ENCODE data around the gene FAM76B.

Gene FAM76B

DNA sequence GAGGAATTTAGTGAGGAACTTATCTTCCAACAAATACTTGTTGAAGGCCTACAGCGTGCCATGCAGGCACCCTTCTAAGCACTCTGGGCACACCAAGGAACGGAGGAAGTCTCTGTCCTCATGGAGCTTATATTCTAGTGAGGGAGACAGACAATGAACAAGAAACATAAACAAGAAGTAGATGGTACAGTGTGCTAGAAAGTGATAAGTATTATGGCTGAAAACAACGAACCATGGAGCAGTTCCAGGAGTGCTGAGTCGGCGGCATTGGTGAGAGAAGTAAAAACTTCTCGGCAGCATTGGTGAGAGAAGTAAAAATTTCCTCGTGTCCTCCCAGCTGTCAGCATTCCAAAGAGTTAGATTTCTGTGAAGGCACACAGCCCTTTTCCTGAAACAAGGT lies 53.2 kb downstream of the FAM76B start:
- Histone ChIP-seq H3K79me2 (ENCODE audit: control insufficient read depth, insufficient read depth, low read length, poor library complexity) (no peaks in the 10 kb centered on the region), H2BK5ac (ENCODE audit: low read depth, low read length, poor library complexity) (no peak overlapping the region), H3K36me3 (ENCODE audit: control insufficient read depth in 1 of 2, insufficient read depth in 2 of 2, low read length in 2 of 2) (no peaks in the 10 kb centered on the region), H3K27me3 (ENCODE audit: insufficient read depth, low read length) (no peaks in the 10 kb centered on the region), H4K8ac (ENCODE audit: low read depth, low read length) (no peak overlapping the region), H4K91ac (ENCODE audit: low read depth, low read length) (no peak overlapping the region), H3K23ac (ENCODE audit: low read length) (no peak overlapping the region), H2BK12ac (ENCODE audit: low read length) (no peak overlapping the region), H3K9me3 (ENCODE audit: insufficient read depth, low read depth, low read length) (no peaks in the 10 kb centered on the region), H3K14ac (ENCODE audit: low read length) (no peak overlapping the region), H3K4me3 (ENCODE audit: low read depth, low read length) (no peak overlapping the region), H3K9ac (ENCODE audit: low read length) (no peak overlapping the region), H3K4ac (ENCODE audit: low read depth, low read length) (no peak overlapping the region), H3K4me1 (ENCODE audit: control insufficient read depth in 1 of 2, insufficient read depth in 2 of 2, low read length in 2 of 2) (no peaks in the 10 kb centered on the region), H3K4me2 (ENCODE audit: low read length) (no peak overlapping the region), H4K12ac (ENCODE audit: low read depth, low read length) (no peak overlapping the region), H3K27ac (ENCODE audit: low read depth, low read length) (no peak overlapping the region), H2AK5ac (ENCODE audit: low read length) (no peak overlapping the region), H2AFZ (ENCODE audit: insufficient read depth, low read length, poor library complexity) (no peak overlapping the region), H3K79me1 (ENCODE audit: low read length) (no peaks in the 10 kb centered on the region), H2BK120ac (ENCODE audit: insufficient read depth, low read length, poor library complexity) (no peak overlapping the region), H3K18ac (ENCODE audit: low read length) (no peak overlapping the region)
- WGBS (ENCODE audit: extremely low coverage, insufficient coverage, insufficient read length) = no CpG with 5 or more reads among the region's 7 CpGs
- DNase-seq = no peak

DNA sequence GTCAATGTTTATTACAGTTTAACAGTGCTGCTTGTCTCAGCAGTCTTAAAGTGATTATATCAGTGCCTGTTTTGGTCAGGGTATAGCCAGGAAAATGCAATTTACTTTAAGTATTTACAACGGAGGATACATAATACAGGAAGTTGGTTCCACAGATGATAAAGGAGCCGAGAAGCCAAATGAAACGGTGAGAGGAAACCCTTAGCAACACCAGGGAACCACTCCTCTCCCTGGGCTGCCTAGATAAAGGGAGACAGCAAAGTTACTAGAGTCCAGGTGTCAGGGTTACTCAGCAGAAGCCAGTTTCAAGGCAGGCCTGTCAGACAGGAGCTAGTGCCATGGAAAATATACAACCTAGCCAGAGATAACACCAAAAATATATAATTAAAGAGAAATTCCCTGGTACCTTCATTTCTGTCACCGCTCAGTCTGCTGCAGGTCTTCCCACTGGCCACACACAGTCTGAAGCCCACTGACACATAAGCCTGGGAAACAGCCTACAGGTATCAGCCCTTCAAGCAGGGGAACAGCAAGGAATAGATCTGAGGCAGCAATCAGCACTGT lies 55.5 kb downstream of the FAM76B start:
- H3K18ac ChIP-seq (ENCODE audit: low read length) = no peak overlapping the region
- no CpG with 5 or more reads among the region's 4 CpGs for WGBS (ENCODE audit: extremely low coverage, insufficient coverage, insufficient read length)

DNA sequence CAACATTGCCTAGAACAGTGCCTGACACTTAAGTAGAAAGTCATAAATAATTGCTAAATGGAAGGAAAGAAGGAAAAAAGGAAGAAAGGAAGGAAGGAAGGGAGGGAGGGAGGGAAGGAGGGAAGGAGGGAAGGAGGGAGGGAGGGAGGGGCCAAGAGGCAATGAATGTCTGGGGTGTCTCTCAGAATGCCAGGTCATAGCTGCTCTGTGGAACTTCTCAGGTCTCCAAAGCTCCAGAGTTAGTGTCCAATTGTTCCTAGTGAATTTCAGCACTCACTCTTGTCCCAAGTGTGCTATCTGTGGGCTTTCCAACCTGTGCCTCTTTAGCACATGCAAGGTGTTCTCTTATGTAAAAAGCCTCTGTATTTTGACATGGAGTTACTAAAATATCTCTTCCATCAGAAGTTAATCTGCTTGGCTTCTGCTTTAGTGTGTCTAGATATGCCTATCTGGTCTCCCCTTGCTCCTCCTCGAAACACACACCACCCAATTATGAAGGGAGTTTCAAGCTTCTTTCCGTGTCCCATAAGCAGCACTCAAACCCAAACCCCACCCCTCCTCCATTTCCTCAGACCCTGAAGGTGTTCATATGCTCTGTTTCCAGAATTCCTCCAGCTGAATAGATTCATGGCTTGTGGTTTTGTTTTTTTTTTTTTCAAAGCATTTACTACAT lies 56.5 kb downstream of the FAM76B start:
- Histone ChIP-seq H3K36me3 (ENCODE audit: control insufficient read depth in 1 of 2, insufficient read depth in 2 of 2, low read length in 2 of 2) (no peaks in the 10 kb centered on the region), H3K4me1 (ENCODE audit: control insufficient read depth in 1 of 2, insufficient read depth in 2 of 2, low read length in 2 of 2) (no peaks in the 10 kb centered on the region), H3K4me3 (ENCODE audit: low read depth, low read length) (no peak overlapping the region), H4K8ac (ENCODE audit: low read depth, low read length) (no peak overlapping the region), H3K23ac (ENCODE audit: low read length) (no peak overlapping the region), H3K4me2 (ENCODE audit: low read length) (no peak overlapping the region), H4K12ac (ENCODE audit: low read depth, low read length) (no peak overlapping the region), H4K91ac (ENCODE audit: low read depth, low read length) (no peak overlapping the region), H3K9me3 (ENCODE audit: insufficient read depth, low read depth, low read length) (no peaks in the 10 kb centered on the region), H2BK12ac (ENCODE audit: low read length) (no peak overlapping the region), H2BK120ac (ENCODE audit: insufficient read depth, low read length, poor library complexity) (no peak overlapping the region), H3K18ac (ENCODE audit: low read length) (no peak overlapping the region), H3K27me3 (ENCODE audit: insufficient read depth, low read length) (no peaks in the 10 kb centered on the region), H2BK5ac (ENCODE audit: low read depth, low read length, poor library complexity) (no peak overlapping the region), H3K27ac (ENCODE audit: low read depth, low read length) (no peak overlapping the region), H2AK5ac (ENCODE audit: low read length) (no peak overlapping the region), H3K14ac (ENCODE audit: low read length) (no peak overlapping the region), H3K9ac (ENCODE audit: low read length) (no peak overlapping the region), H3K79me1 (ENCODE audit: low read length) (no peaks in the 10 kb centered on the region), H2AFZ (ENCODE audit: insufficient read depth, low read length, poor library complexity) (no peak overlapping the region), H3K4ac (ENCODE audit: low read depth, low read length) (no peak overlapping the region), H3K79me2 (ENCODE audit: control insufficient read depth, insufficient read depth, low read length, poor library complexity) (no peaks in the 10 kb centered on the region)
- WGBS (ENCODE audit: extremely low coverage, insufficient coverage, insufficient read length) = no CpG with 5 or more reads among the region's 2 CpGs
- DNase-seq = no peak

More for the DNA sequence above, 55.5 kb downstream of the FAM76B start:
- Histone ChIP-seq H3K27me3 (ENCODE audit: insufficient read depth, low read length) (no peaks in the 10 kb centered on the region), H3K4me2 (ENCODE audit: low read length) (no peak overlapping the region), H3K27ac (ENCODE audit: low read depth, low read length) (no peak overlapping the region), H3K4ac (ENCODE audit: low read depth, low read length) (no peak overlapping the region), H4K8ac (ENCODE audit: low read depth, low read length) (no peak overlapping the region), H3K4me3 (ENCODE audit: low read depth, low read length) (no peak overlapping the region), H2BK12ac (ENCODE audit: low read length) (no peak overlapping the region), H4K12ac (ENCODE audit: low read depth, low read length) (no peak overlapping the region), H3K14ac (ENCODE audit: low read length) (no peak overlapping the region), H3K9me3 (ENCODE audit: insufficient read depth, low read depth, low read length) (no peaks in the 10 kb centered on the region), H2BK5ac (ENCODE audit: low read depth, low read length, poor library complexity) (no peak overlapping the region), H2BK120ac (ENCODE audit: insufficient read depth, low read length, poor library complexity) (no peak overlapping the region), H2AFZ (ENCODE audit: insufficient read depth, low read length, poor library complexity) (no peak overlapping the region), H2AK5ac (ENCODE audit: low read length) (no peak overlapping the region), H3K79me2 (ENCODE audit: control insufficient read depth, insufficient read depth, low read length, poor library complexity) (no peaks in the 10 kb centered on the region), H3K79me1 (ENCODE audit: low read length) (no peaks in the 10 kb centered on the region), H3K36me3 (ENCODE audit: control insufficient read depth in 1 of 2, insufficient read depth in 2 of 2, low read length in 2 of 2) (no peaks in the 10 kb centered on the region), H3K23ac (ENCODE audit: low read length) (no peak overlapping the region), H4K91ac (ENCODE audit: low read depth, low read length) (no peak overlapping the region), H3K9ac (ENCODE audit: low read length) (no peak overlapping the region), H3K4me1 (ENCODE audit: control insufficient read depth in 1 of 2, insufficient read depth in 2 of 2, low read length in 2 of 2) (no peaks in the 10 kb centered on the region)
- DNase-seq = no peak

GRCh38 chr11:95729462-95729861 lies 60.1 kb downstream of the FAM76B start:
- Histone ChIP-seq H3K9me3 (ENCODE audit: insufficient read depth, low read depth, low read length) (no peaks in the 10 kb centered on the region), H4K8ac (ENCODE audit: low read depth, low read length) (no peak overlapping the region), H3K79me1 (ENCODE audit: low read length) (no peaks in the 10 kb centered on the region), H3K4ac (ENCODE audit: low read depth, low read length) (no peak overlapping the region), H2AFZ (ENCODE audit: insufficient read depth, low read length, poor library complexity) (no peak overlapping the region), H4K91ac (ENCODE audit: low read depth, low read length) (no peak overlapping the region), H3K27me3 (ENCODE audit: insufficient read depth, low read length) (no peaks in the 10 kb centered on the region), H3K27ac (ENCODE audit: low read depth, low read length) (no peak overlapping the region), H3K4me3 (ENCODE audit: low read depth, low read length) (no peak overlapping the region), H2BK12ac (ENCODE audit: low read length) (no peak overlapping the region), H3K4me2 (ENCODE audit: low read length) (no peak overlapping the region), H2AK5ac (ENCODE audit: low read length) (no peak overlapping the region), H3K18ac (ENCODE audit: low read length) (no peak overlapping the region), H2BK120ac (ENCODE audit: insufficient read depth, low read length, poor library complexity) (no peak overlapping the region), H4K12ac (ENCODE audit: low read depth, low read length) (no peak overlapping the region), H3K14ac (ENCODE audit: low read length) (no peak overlapping the region), H3K9ac (ENCODE audit: low read length) (no peak overlapping the region), H3K36me3 (ENCODE audit: control insufficient read depth in 1 of 2, insufficient read depth in 2 of 2, low read length in 2 of 2) (no peaks in the 10 kb centered on the region), H2BK5ac (ENCODE audit: low read depth, low read length, poor library complexity) (no peak overlapping the region), H3K23ac (ENCODE audit: low read length) (no peak overlapping the region), H3K79me2 (ENCODE audit: control insufficient read depth, insufficient read depth, low read length, poor library complexity) (no peaks in the 10 kb centered on the region), H3K4me1 (ENCODE audit: control insufficient read depth in 1 of 2, insufficient read depth in 2 of 2, low read length in 2 of 2) (no peaks in the 10 kb centered on the region)
- no peak for DNase-seq
- no CpG with 5 or more reads among the region's 6 CpGs for WGBS (ENCODE audit: extremely low coverage, insufficient coverage, insufficient read length)
